GM12874 (cell line): Measurements from ENCODE around the gene CDCA8.

Source experiments
- CTCF ChIP-seq: IDR thresholded peaks from 2 replicates; pipeline ENCODE4 v1.5.1; 2011; ENCODE audit warnings: low read depth, mild to moderate bottlenecking, control low read depth, low read length, moderate library complexity; ENCODE audit not compliant: insufficient read depth

CDCA8 gene

GRCh38 chr1:37704966-37705365 is 12.7 kb downstream of the CDCA8 start:
- TF ChIP-seq CTCF = no peak

- TF ChIP-seq CTCF = no peak
Measured at GRCh38 chr1:37705399-37705798, 13.1 kb downstream of the CDCA8 start.

GRCh38 chr1:37708471-37708870 is 16.2 kb downstream of the CDCA8 start:
- no peak for TF ChIP-seq CTCF

- no peak for TF ChIP-seq CTCF
Measured at GRCh38 chr1:37714226-37714625, 21.9 kb downstream of the CDCA8 start.

- TF ChIP-seq CTCF = no peak
Measured at GRCh38 chr1:37714689-37715088, 22.4 kb downstream of the CDCA8 start.

GRCh38 chr1:37716321-37716720 is 24.0 kb downstream of the CDCA8 start:
- TF ChIP-seq CTCF = no peak

- TF ChIP-seq CTCF = no peak
Measured at GRCh38 chr1:37717631-37718030, 25.3 kb downstream of the CDCA8 start.

- no peak for TF ChIP-seq CTCF
Measured at GRCh38 chr1:37718181-37718900, 26.0 kb downstream of the CDCA8 start.
